NCI-H446 treated with DMSO at 0.1 percent for 48 hours (cell line): ENCODE data around the gene CDCA5.

Experiments
- DNase-seq: peaks from one replicate; lab custom pipeline; 2025; lab: John Stamatoyannopoulos, UW

Gene CDCA5, protein sequence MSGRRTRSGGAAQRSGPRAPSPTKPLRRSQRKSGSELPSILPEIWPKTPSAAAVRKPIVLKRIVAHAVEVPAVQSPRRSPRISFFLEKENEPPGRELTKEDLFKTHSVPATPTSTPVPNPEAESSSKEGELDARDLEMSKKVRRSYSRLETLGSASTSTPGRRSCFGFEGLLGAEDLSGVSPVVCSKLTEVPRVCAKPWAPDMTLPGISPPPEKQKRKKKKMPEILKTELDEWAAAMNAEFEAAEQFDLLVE

DNA sequence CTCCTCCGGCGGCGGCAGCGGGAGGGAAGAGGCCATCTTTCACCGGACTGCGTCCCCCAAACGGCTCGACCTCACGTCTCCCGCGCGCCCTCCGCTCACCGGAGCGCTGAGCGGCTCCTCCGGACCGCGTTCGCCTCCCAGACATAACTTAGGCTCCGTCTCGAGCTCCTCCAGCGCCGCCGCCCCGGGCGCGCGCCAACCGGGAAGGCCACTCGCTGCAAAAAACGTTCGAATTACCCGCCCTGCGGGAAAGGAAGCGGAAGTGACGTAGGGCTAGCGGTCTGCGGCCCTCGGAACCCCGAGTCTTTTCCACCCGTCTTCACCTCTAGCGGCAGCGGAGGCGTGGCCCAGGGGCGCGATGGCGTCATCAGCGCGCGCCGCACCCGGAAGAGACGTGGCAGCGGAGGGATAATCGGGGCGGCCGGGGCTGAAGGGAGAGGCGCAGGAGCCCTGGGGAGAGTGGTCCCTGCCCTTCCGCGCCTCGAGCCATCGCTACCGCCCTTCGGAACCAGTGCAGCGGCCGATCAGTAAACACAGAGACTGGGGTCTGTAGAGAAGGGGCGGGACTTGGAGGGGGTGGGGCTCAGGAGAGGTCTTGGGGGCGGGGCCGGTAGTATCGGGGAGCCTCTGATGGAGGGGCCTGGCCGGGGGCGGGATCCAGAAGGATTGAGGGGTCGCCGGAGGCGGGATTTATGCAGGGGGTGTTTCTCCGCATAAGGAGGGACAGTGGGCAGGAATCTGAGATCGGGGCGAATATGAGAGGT lies at the start of gene CDCA5, which contains the start of gene ZFPL1:
Gene CDCA5 (minus strand): TSS at position 207 of the 764 bp plus-strand sequence. CDS start 62 bp downstream, at position 145.
Gene ZFPL1 (plus strand): TSS at position 389 of the 764 bp plus-strand sequence. CDS start 477 bp downstream, outside the sequence.
- DNase-seq, result peak; percentile 90

GRCh38 chr11:65132988-65133700 lies 49.3 kb upstream of the CDCA5 start:
- no peak for DNase-seq

DNA sequence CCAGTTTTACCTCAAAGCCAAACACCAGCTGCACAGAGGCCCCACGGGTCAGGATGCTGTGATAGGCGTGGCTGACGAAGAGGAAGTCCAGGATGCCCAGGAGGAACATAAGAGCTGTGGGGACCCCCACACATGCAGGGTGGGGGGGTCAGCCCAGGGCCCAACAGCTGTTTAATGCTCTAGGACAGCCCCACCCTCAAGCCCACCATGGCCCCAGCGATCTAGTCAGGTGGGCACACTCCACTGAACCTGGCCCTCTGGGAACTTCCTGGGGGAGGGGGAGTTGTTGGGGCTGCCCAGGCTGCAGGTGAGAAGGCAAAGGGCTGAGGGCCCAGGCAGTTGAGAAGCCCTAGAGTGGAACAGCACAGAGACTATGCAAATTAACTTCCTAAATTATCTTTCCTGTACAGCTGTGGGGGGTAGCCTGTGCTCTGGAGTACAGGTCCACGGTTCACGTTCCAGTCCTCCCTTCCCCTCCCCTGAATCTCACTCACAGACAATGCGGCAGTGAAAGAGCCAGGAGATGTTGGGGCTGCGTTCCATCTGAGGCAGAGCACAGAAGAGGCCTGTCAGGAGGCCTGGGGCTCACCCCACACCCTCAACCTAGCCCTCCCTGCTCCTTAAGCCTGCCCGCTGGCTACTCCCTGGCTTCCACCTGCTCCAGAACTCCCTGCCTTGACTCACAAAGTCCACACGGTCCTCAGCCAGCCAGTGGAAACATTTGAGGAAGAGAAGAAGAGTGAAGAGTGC lies 48.6 kb upstream of the CDCA5 start:
- DNase-seq, result no peak

DNA sequence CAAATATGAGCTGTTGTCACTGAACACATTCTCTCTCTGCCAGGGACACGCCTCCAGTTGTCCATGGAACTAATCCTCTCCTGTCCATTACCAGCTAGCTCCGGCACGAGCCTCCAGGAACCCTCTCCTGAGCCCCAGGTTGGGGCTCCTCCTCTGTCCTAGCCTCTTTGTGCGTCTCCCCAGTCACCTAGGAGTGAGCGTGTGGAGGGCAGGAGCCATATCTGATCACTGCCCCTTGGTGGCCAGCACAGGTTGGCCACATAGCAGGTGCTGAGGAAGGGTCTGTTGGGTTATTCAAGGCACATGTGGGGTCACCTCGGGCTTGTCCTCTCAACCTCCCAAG lies 48.0 kb upstream of the CDCA5 start:
- no peak for DNase-seq

DNA sequence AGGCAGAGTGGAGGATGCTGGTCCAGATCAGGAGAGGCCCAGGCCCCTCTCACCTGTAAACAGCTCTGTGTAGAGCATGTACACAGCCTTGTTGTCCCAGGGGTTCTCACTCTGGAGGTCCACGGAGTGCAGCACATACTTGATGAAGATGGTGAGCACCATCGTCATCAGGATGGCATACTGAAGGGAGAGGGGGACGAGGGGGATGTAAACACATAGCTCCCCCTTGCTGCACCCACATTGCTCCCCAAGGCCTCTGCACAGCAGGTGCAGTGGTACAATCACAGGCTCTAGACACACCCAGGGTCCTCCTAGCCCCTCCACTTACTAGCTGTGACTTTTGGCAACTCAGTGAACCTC lies 47.6 kb upstream of the CDCA5 start:
- DNase-seq, result no peak

GRCh38 chr11:65130631-65131416 lies 47.0 kb upstream of the CDCA5 start:
- DNase-seq, result no peak

DNA sequence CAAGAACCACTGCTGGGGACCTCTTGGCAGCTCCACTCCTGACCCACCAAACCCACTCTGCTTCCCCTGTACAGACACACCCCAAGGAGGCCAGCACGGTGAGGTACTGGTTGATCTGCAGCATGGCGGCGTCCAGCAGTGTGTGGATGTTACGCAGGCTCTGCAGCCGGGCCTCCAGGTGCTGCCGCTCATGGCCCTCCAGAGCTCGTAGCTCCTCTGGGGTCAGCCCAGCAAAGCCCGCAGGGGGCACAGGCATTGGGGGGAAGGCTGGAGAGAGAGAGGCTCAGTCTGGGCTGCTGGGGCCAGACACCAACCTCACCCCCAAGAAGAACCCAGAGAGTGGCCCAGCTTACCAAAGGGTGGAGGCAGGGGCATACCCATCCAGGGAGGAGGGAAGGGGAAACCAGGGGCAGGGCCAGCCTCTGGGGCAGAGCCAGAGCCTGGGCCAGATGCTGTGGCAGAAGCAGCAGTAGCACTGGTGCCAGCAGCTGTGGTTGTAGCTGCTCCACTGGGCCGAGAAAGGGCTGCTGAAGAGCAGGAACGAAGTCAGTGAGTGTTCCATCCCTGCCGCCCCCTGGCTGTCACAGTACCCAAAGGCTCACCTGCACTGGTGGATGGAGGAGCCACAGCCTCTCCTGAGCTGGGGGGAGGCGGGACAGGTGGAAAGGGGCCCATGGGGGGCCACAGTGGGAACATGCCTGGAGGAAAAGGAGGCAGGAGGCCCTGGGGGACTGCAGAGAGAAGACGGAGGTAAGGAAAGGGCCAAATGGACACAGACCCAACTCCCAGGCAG lies 46.0 kb upstream of the CDCA5 start:
- no peak for DNase-seq

DNA sequence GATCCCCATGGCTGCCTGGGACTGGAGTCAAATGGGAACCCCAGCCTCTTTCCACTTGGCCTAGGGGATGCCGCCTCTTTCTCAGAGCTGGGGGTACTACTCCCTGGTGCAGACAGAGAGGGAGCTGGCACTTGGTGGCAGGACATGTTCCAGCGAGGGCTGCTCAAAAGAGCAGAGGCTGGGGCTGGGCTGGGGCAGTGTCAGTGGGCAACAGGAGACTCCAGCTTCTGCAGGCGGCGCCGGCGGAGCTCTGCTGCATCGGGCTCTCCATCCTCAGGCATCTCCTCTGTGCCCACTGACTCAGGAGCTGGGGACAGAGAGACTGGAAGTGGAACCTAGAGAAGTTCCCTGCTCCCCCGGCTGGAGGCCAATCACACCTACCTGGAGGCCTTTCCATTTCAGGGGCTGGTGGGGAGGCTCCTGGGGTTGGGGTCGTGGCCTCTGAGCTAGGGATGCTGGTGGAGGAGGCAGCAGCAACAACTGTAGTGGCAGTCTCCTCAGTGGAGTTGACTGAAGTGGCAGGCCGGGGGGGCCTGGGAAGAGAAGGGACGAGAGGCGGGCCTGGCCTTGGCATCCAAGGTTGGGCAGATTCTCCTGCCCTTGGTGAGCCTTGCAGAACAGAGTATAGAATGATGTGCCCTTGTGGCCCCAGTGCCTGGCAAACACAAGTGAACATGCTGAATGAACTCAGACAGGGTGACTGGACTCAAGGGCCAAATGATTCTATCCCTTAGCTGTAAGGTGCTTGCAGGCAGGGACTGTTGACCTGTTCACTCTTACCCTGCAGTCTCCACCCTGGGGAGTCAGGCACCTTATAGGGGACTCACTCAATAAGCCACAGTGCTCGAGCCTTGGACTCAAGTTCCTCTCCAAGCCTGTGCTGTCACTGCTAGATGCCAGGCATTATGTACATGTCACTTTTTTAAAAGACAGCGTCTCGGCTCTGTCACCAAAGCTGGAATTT lies 44.6 kb upstream of the CDCA5 start:
- DNase-seq, result no peak

GRCh38 chr11:65127473-65128181 lies 43.8 kb upstream of the CDCA5 start:
- DNase-seq, result no peak

DNA sequence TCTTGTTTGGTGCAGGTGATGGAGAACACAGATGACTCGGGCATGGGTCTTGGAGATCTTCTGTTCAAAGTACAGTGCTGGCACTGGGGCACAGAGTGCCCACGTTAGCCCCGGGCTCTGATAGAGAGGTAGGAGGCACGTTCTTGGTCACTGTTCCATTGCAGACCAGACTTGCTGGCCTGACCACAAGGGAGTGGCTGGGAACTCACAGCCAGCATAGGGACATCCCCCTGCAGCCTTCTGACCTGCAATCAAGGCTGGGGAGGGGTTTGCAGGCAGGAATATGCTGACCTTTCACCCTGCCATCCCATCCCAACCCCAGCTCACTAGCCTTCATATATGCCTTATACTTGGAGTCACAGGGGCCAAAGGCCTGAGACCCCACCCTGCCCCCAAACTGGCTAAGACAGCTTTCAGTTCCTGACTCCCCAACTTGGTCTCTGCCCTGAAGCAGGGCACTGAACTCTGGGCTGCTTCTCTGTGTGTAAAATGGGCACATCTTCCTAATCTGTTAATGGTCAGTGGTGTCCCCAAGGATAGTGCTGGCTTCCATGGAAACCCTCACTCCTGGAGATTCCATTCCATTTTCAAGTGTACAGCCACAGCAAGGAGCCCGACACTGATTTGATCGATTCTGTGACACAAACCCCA lies 42.9 kb upstream of the CDCA5 start:
- DNase-seq, result no peak

DNA sequence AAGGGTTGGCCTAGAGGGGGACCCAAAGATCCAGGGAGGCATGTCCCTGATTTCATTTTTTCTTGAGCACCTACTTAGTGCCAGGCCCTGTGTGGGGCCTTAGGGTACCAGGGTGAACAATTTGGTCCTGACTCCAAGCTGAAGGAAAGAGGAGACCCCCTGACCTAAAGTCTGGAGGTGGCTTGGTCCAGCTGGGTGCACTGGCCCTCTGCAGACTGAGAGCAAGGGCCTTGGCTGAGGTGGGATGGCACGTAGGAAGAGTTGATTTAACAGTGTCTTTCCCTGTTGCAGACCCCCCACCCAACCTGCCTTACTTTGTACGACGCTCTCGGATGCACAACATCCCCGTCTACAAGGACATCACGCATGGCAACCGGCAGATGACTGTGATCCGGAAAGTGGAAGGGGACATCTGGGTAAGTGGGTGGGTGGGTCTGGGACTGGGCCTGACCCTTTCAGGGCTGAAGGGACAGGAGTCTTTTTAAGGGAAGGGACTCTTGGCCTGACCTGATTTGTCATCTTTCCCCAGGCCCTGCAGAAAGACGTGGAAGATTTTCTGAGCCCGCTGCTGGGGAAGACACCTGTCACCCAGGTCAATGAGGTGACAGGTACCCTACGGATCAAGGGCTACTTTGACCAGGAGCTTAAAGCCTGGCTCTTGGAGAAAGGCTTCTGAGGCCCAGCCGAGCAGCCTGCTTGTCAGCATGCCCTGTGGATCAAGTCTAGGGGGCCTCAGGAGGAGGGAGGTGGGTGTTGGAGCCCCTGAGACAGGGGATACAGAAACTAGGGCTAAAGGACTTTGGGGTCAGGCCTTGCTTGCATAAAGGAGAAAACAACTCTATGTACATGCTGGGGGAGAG lies 41.6 kb upstream of the CDCA5 start:
- DNase-seq, result no peak

GRCh38 chr11:65124480-65125196 lies 40.8 kb upstream of the CDCA5 start:
- DNase-seq, result no peak

DNA sequence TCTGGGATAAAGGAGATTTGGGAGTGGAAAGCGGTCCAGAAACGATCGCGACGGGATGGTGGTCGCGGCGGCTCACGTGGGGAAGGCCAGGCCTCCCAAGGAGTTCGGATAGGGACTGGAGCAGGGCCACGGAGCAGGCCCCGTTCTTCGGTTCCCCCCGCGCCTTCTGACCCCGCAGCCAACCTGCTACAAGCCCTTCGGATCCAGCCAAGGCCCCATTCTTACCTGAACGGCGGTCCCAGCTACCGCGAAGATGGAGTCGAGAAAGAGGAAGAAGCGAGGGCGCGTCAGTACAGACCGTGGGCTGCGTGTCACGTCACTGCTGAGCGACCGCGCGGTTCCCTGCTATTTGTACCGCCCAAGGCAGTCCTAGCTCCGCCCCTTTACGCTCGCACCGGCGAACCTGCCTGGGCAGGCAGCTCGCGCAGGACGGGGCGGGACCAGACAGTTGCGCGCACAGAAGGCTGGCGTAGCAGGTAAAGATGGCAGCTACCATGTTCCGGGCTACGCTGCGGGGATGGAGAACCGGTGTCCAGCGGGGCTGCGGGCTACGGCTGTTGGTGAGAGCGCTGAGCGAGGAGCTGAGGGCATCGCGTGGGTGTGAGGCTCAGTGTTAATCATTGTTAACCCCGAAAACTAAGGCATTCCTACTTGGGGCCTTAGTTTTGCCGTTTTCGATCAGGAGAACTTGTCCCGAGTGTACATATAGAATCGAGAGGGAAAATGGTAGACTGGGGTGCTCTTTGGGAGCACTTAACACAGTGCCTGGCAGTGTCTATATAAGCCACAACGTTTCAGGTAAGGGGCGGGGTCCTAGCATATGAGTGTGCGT lies 38.2 kb upstream of the CDCA5 start, which contains the start of the genes FAU and MRPL49:
Gene FAU (minus strand): TSS at position 270 of the 832 bp plus-strand sequence. CDS start 321 bp downstream, outside the sequence.
Gene MRPL49 (plus strand): TSS at position 457 of the 832 bp plus-strand sequence. CDS start 26 bp downstream, at position 483.
- DNase-seq, result peak; percentile 98

GRCh38 chr11:65121447-65121864 lies 37.6 kb upstream of the CDCA5 start:
- DNase-seq, result no peak

DNA sequence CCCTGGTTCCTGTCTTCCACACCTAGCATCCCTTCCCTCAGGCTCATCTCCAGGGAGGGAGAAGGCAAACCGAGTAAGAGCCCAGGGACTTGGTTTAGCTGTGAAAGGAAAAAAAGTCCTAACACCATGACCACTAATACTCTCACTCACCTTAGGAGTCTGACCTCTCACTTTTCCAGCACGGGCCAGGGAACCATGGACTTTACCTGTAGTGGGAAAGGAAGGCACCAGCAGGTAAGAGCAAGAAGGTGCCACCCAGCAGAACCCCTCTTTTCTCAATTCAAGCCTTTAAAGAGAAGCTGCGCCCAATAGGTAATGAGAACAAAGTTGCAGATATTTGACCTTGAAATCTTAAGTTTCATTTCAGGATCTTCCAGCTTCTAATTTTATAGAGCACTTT lies 37.0 kb upstream of the CDCA5 start:
- DNase-seq, result no peak

GRCh38 chr11:65119670-65119995 lies 35.8 kb upstream of the CDCA5 start:
- DNase-seq, result no peak
